ENCODE measurements around the gene ZNF76. TPM values are rescaled to one million over a fixed set of nuclear protein-coding genes. Genes with fewer than 3 reads are reported as not detected.

Gene ZNF76
- total RNA-seq, 1 donor from 2014 or later = 45.0 TPM

- no peak overlapping the region for H3K27ac Mint-ChIP-seq (ENCODE audit: unreplicated experiment)
- H3K4me1 Mint-ChIP-seq = peaks cover 20% of the 10 kb centered on the region
- DNase-seq (ENCODE audit: low read depth, low spot score) = no peak
- H3K27me3 Mint-ChIP-seq (ENCODE audit: low read depth) = no peaks in the 10 kb centered on the region
- TF ChIP-seq, protein P1, sequence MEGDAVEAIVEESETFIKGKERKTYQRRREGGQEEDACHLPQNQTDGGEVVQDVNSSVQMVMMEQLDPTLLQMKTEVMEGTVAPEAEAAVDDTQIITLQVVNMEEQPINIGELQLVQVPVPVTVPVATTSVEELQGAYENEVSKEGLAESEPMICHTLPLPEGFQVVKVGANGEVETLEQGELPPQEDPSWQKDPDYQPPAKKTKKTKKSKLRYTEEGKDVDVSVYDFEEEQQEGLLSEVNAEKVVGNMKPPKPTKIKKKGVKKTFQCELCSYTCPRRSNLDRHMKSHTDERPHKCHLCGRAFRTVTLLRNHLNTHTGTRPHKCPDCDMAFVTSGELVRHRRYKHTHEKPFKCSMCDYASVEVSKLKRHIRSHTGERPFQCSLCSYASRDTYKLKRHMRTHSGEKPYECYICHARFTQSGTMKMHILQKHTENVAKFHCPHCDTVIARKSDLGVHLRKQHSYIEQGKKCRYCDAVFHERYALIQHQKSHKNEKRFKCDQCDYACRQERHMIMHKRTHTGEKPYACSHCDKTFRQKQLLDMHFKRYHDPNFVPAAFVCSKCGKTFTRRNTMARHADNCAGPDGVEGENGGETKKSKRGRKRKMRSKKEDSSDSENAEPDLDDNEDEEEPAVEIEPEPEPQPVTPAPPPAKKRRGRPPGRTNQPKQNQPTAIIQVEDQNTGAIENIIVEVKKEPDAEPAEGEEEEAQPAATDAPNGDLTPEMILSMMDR (conservative IDR thresholded peaks at IDR 0.05) = no peak
- H3K9me3 Mint-ChIP-seq = no peaks in the 10 kb centered on the region
- H3K36me3 Mint-ChIP-seq (ENCODE audit: low read depth) = no peaks in the 10 kb centered on the region
- no peak overlapping the region for H3K4me3 Mint-ChIP-seq
Measured at GRCh38 chr6:35265523-35265922, 6.0 kb downstream of the ZNF76 start.

DNA sequence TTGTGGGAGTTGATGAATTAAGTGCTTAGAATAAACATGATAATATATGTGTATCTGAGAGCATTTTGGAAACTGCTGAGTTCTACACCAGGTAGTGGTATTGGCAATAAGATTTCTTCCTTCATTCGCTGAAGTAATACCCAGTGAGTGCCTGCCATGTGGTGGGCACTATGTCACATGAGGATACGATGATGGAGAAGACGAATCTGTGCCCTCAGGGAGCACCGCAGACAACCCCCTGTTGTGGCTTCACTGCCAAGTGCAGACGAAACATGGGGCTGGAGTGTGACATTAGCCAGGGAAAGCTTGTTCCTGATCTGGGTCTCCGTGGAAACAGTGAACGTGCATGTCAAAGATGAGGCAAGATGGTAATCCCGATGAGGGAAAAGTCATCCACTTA is 7.9 kb downstream of the ZNF76 start:
- Mint-ChIP-seq H3K4me3 (no peak overlapping the region), H3K4me1 (peaks cover 12% of the 10 kb centered on the region), H3K36me3 (ENCODE audit: low read depth) (no peaks in the 10 kb centered on the region), H3K27ac (ENCODE audit: unreplicated experiment) (no peak overlapping the region), H3K9me3 (no peaks in the 10 kb centered on the region), H3K27me3 (ENCODE audit: low read depth) (no peaks in the 10 kb centered on the region)
- DNase-seq (ENCODE audit: low read depth, low spot score) = no peak
- TF ChIP-seq, protein P1 (conservative IDR thresholded peaks at IDR 0.05) = no peak

DNA sequence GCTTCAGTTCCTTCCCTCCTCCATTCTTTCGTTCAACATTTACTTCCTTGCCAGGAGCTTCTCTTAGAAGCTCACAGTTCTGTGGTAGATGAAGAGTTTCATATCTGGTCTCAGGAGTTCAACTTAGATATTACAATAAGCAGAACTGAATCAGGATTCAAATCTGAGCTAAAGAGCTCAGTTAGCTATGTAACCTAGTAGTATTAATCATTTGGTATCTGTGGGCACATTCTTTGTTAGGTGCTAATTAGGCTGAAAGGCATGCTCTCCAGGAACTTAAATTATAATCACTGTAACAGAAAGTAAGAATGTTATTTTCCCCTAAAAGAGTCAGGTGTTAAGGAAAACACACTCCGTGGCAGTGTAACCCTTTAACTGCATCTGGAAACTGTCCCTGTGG is 8.4 kb downstream of the ZNF76 start:
- no peak overlapping the region for H3K27ac Mint-ChIP-seq (ENCODE audit: unreplicated experiment)
- H3K4me3 Mint-ChIP-seq = no peak overlapping the region
- H3K4me1 Mint-ChIP-seq = peaks cover 7% of the 10 kb centered on the region
- TF ChIP-seq, protein P1 (conservative IDR thresholded peaks at IDR 0.05) = no peak
- no peak for DNase-seq (ENCODE audit: low read depth, low spot score)
- H3K27me3 Mint-ChIP-seq (ENCODE audit: low read depth) = no peaks in the 10 kb centered on the region
- H3K9me3 Mint-ChIP-seq = no peaks in the 10 kb centered on the region
- H3K36me3 Mint-ChIP-seq (ENCODE audit: low read depth) = no peaks in the 10 kb centered on the region

GRCh38 chr6:35272005-35272404 is 12.5 kb downstream of the ZNF76 start:
- Mint-ChIP-seq H3K4me3 (no peak overlapping the region), H3K27ac (ENCODE audit: unreplicated experiment) (no peak overlapping the region), H3K4me1 (peaks cover 17% of the 10 kb centered on the region), H3K36me3 (ENCODE audit: low read depth) (no peaks in the 10 kb centered on the region), H3K27me3 (ENCODE audit: low read depth) (no peaks in the 10 kb centered on the region), H3K9me3 (no peaks in the 10 kb centered on the region)
- DNase-seq (ENCODE audit: low read depth, low spot score) = no peak
- TF ChIP-seq, protein P1 (conservative IDR thresholded peaks at IDR 0.05) = no peak

DNA sequence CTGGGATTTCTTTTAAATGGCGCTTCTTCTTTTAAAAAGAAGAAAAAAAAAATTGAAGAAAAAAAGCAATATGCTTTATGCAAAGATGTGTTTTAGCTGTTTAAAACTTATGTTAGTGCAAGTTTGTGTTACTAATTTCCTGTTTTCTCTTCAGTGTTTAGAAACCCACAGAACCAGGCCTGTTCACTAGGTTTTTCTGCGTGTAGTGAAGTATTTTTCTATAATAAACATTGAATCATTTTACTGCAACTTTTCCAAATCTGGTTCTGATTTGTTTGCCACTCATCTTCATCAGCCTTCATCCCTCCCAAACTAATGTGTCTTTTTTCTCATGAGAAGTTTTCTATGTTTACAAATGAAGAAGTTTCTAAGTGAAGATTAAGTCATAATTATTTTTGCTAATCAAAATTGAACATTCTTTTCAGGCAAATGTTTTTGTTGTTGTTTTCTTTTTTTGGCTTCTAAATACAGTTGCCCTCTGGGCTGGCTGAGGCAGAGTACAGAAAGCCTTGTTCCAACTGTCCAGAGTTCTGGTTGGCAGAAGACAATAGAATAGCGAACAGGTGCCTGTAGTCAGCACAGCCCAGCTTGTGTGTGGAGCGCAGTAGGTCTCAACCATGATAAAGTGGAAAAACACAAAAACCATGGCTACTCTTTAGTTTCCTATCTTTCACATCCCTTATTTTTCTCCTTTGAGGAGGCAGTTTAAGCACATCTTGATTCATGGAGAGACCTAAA is 14.5 kb downstream of the ZNF76 start:
- no peak for DNase-seq (ENCODE audit: low read depth, low spot score)
- Mint-ChIP-seq H3K4me1 (peaks cover 17% of the 10 kb centered on the region), H3K4me3 (no peak overlapping the region), H3K27me3 (ENCODE audit: low read depth) (no peaks in the 10 kb centered on the region), H3K9me3 (no peaks in the 10 kb centered on the region), H3K36me3 (ENCODE audit: low read depth) (no peaks in the 10 kb centered on the region), H3K27ac (ENCODE audit: unreplicated experiment) (no peak overlapping the region)
- TF ChIP-seq, protein P1 (conservative IDR thresholded peaks at IDR 0.05) = no peak

Measured in neural crest cell (in vitro differentiated cells).